Activated naive CD8-positive, alpha-beta T cell treated with anti-CD3 and anti-CD28 coated beads, Interleukin-2, amount 10 ng/mL, durations not matched to agents 7 days and 5 days (primary cell): ENCODE measurements around the gene PEX26. TPM values are rescaled to one million over a fixed set of nuclear protein-coding genes. Genes with fewer than 3 reads are reported as not detected.
A peak's percentile ranks its signal among the peaks of the same experiment; 100 is the strongest.
"Not testable (repeated sequence)": the region's sequence is repeated elsewhere in the genome, so short reads cannot be mapped to it uniquely, and the experiment has no call there.

Experiments used
- ATAC-seq: fragments of 150-1000 bp; cut with Tn5 transposase; one replicate; pipeline ENCODE4 v1.10.0; 2021; ENCODE audit warnings: low read depth, moderate library complexity
- POLR2A ChIA-PET: fragments of 350-600 bp; sonication (Branson Sonifier 250); formaldehyde crosslinking; loops from one replicate; lab custom pipeline; 2021; ENCODE audit warnings: antibody characterized with exemption; lab: Charles Lee
- DNase-seq: peaks from one replicate; pipeline ENCODE4 v3.0.0; 2021
- H3K27ac Mint-ChIP-seq: one replicate; pipeline ENCODE4 v1.8.0; 2022; ENCODE audit warnings: mild to moderate bottlenecking, mixed read lengths
- H3K27me3 Mint-ChIP-seq: one replicate; pipeline ENCODE4 v1.8.0; 2022; ENCODE audit warnings: mild to moderate bottlenecking, moderate library complexity, mixed read lengths
- H3K36me3 Mint-ChIP-seq: one replicate; pipeline ENCODE4 v1.8.0; 2021; ENCODE audit warnings: mild to moderate bottlenecking, mixed read lengths
- H3K4me1 Mint-ChIP-seq: one replicate; pipeline ENCODE4 v1.8.0; 2021; ENCODE audit warnings: mixed read lengths
- H3K4me3 Mint-ChIP-seq: one replicate; pipeline ENCODE4 v1.8.0; 2022; ENCODE audit warnings: mild to moderate bottlenecking, moderate library complexity, mixed read lengths
- H3K9me3 Mint-ChIP-seq: one replicate; pipeline ENCODE4 v1.8.0; 2021; ENCODE audit warnings: mixed read lengths
- total RNA-seq, 2 experiments: library from RNA; stranded (reverse); gene quantifications; one replicate each; pipeline ENCODE4 v1.2.3, GENCODE V29; 2021

The PEX26 gene
- total RNA-seq, 2 experiments from 2014 or later, result 36.0 to 37.2 TPM

DNA sequence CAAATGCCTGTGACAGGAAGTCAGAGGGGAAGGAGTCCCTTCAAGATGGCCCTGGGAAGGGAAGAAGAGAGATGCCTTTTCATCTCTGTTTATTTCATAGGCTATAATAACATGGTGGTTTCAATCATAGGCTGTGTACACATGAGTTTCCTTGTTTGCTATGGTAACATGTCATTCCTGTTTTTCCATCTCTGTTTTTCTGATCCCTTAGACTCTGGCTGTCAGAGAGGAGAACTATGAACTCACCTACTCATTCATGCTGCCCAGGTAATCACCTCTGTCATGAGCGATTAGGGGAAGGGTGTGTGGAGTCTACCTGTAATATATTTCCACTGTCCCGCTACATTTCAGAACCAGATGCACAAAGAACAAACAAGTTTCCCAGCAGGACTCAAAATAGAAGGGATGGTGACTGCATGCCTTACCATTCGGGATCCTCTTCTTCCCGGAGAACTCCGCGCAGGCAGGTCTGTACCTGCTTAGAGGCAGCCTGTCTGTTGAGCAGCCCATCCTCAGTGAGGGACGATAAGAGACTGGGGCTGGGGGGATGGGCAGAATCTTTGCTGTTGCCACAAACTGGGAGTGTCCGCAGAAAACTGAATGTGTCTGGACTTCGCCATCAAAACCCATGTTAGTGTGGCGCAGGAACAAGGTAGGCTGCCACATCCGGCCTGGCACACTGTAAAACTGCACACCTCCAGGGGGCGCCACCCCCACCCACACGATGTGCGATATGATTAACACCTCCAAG is 7.1 kb upstream of the PEX26 start:
- no peak for ATAC-seq
- POLR2A ChIA-PET, result no interaction called here
- Mint-ChIP-seq H3K4me3 (no peak overlapping the region), H3K27me3 (peaks cover 23% of the 10 kb centered on the region), H3K4me1 (peaks cover 4% of the 10 kb centered on the region), H3K36me3 (no peaks in the 10 kb centered on the region), H3K9me3 (no peaks in the 10 kb centered on the region), H3K27ac (no peak overlapping the region)
- DNase-seq, result no peak

DNA sequence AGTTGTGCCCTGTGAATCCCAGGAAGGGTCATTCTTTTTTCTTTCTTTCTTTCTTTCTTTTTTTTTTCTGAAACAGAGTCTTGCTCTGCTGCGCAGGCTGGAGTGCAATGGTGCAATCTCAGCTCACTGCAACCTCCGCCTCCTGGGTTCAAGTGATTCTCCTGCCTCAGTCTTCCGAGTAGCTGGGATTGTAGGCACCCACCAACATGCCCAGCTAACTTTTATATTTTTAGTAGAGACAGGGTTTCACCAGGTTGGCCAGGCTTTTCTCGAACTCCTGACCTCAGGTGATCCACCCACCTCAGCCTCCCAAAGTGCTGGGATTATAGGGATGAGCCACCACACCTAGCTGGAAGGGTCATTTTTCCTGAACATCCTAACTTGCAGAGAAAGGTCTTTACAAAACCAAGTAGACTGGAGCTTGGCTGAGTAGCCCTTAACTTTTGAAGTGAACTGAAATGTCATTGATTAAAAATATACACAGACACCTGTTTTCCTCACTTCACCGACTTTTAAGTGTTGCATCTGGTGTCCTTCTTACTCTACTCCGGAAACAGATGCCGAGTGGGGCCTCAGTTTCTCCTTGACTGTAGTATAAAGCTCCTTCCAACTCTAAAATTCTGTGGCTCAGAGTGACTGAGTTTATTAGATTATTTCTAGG is 6.4 kb upstream of the PEX26 start:
- DNase-seq, H3K4me1 Mint-ChIP-seq, H3K36me3 Mint-ChIP-seq, ATAC-seq, H3K9me3 Mint-ChIP-seq, H3K4me3 Mint-ChIP-seq, H3K27ac Mint-ChIP-seq, POLR2A ChIA-PET: not testable (repeated sequence)
- H3K27me3 Mint-ChIP-seq, result peaks cover 16% of the 10 kb centered on the region

DNA sequence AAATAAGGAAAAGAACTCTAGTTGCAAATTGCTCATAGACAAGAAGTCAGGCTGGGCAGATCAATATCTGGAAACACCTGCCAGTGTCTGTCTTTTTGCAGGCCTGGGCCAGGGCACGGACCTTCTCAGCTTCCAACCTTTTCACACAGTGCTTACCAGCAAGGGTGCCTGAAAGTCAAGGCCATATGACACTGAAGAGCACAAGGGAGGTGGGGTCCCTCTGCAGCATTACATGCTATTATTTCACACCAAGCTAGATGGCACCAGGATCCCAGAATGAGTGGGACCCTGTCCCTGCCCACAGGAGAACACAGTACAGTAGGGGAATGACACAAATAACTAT is 5.9 kb upstream of the PEX26 start:
- POLR2A ChIA-PET, result no interaction called here
- DNase-seq, result no peak
- H3K4me3 Mint-ChIP-seq, result no peak overlapping the region
- H3K9me3 Mint-ChIP-seq, result no peaks in the 10 kb centered on the region
- peaks cover 9% of the 10 kb centered on the region for H3K4me1 Mint-ChIP-seq
- no peak for ATAC-seq
- H3K36me3 Mint-ChIP-seq, result no peaks in the 10 kb centered on the region
- peaks cover 14% of the 10 kb centered on the region for H3K27me3 Mint-ChIP-seq
- H3K27ac Mint-ChIP-seq, result no peak overlapping the region

DNA sequence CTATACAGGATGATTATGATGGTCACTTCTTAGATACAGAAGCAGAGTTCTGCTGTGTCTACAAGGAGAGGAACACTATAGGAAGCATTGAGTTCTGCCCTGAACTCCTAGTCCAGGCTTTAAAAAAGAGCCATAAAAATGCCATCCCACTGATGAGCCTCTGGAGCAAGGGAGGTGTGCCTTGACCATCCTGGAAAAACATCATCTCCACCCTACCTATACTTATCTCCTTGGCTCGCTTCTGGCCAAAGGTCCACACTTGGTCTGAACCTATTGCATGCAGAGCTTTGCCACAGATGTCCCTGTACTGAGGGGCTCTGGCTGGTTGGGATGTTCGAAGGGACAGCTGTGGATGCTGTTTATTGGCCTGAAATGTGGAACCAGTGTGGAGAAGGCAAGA is 4.3 kb upstream of the PEX26 start:
- ATAC-seq (no peak), DNase-seq (no peak)
- no peak overlapping the region for H3K4me3 Mint-ChIP-seq
- H3K9me3 Mint-ChIP-seq, result no peaks in the 10 kb centered on the region
- no peak overlapping the region for H3K27ac Mint-ChIP-seq
- peaks cover 10% of the 10 kb centered on the region for H3K27me3 Mint-ChIP-seq
- H3K36me3 Mint-ChIP-seq, result peaks cover 3% of the 10 kb centered on the region
- POLR2A ChIA-PET, result no interaction called here
- H3K4me1 Mint-ChIP-seq, result peaks cover 14% of the 10 kb centered on the region

DNA sequence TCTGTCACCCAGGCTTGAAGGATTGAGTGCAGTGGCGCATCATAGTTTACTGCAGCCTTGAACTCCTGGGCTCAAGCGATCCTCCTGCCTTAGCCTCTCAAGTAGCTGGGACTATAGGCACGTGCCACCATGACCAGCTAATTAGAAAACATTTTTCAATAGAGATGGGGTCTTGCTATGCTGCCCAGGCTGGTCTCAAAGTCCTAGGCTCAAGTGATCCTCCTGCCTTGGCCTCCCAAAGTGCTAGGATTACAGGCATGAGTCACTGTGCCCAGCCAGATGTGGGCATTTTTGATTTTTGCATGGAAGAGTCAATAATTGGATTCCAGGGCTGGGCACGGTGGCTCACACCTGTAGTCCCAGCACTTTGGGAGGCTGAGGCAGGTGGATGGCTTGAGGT is 3.9 kb upstream of the PEX26 start:
- H3K4me1 Mint-ChIP-seq, result peaks cover 18% of the 10 kb centered on the region
- ATAC-seq, H3K9me3 Mint-ChIP-seq, DNase-seq, H3K27ac Mint-ChIP-seq, H3K4me3 Mint-ChIP-seq, POLR2A ChIA-PET, H3K36me3 Mint-ChIP-seq, H3K27me3 Mint-ChIP-seq: not testable (repeated sequence)

DNA sequence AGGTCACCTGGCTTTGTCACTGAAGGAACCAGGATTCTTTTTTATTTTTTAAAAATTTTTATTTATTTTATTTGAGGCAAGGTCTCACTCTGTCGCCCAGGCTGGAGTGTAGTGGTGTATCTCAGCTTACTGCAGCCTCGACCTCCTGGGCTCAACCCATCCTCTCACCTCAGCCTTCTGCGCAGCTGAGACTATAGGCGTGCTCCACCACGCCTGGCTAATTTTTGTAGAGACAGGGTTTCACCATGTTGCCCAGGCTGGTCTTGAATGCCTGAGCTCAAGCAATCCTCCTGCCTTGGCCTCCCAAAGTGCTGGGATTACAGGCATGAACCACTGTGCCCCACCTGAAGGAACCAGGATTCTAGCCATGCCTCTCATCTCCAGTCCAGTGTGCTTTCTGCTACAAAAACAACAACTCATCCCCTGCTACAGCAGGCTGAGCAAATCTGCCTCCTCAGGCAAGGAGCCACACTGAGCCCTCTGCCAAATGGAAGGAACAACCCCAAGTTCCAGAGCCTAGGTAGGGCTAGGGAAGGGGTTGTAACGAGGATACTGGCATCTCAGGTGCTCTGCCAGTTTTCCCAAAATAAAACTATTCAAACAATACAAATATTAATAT is 2.6 kb upstream of the PEX26 start:
- Mint-ChIP-seq H3K9me3 (no peaks in the 10 kb centered on the region), H3K4me3 (no peak overlapping the region), H3K27me3 (no peaks in the 10 kb centered on the region), H3K36me3 (peaks cover 8% of the 10 kb centered on the region), H3K27ac (no peak overlapping the region), H3K4me1 (peaks cover 29% of the 10 kb centered on the region)
- DNase-seq (no peak), ATAC-seq (no peak)
- POLR2A ChIA-PET, result interaction anchor here (1.1 to 1.3 kb wide), 2 partner anchors 75 to 903 kb away, joined by 3 read pairs; no protein-coding TSS in a partner anchor

DNA sequence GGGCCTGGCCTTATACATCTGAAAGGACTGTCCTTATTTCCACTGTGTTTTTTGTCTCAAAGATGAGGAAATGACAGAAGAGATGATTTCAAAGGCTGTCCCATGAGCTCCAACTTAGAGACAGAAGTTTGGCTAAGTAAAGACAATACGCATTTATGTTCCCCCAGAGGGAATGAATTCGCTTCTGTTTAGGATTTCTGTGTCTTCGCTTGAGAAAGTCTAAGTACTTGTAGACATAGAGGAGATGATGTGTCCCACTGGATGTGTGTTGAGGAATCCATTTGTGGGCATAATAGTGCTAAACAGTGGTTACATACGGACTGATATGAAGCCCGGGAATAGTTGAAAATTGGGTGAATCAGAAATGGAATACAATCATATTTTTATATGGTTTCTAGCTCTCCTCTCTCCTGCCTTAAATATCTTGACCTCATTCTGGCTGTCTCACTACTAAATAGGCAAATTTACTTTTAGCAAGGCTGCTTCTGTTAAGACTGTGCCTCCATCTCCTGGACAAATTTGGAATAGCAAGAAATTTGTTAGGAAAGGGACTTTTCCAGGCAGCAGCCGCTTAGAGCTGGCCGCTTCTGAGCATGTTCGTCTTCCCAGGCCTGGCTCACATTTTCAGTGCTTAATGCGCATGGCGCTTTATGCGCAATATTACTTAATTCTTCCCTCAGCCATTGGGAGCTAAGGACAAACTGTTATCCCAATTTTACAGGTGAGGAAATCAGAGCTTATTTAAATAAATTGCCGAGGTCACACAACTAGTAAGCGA is 1.9 kb upstream of the PEX26 start:
- Mint-ChIP-seq H3K9me3 (no peaks in the 10 kb centered on the region), H3K36me3 (peaks cover 13% of the 10 kb centered on the region), H3K4me1 (peaks cover 29% of the 10 kb centered on the region), H3K27me3 (no peaks in the 10 kb centered on the region), H3K27ac (no peak overlapping the region), H3K4me3 (peak overlapping the region; percentile 36)
- POLR2A ChIA-PET, result interaction anchor here (1.0 to 4.1 kb wide), 6 partner anchors 75 to 904 kb away, joined by 3 to 70 read pairs (median 3); partner anchors contain the start of gene USP18
- ATAC-seq, result no peak
- no peak for DNase-seq

DNA sequence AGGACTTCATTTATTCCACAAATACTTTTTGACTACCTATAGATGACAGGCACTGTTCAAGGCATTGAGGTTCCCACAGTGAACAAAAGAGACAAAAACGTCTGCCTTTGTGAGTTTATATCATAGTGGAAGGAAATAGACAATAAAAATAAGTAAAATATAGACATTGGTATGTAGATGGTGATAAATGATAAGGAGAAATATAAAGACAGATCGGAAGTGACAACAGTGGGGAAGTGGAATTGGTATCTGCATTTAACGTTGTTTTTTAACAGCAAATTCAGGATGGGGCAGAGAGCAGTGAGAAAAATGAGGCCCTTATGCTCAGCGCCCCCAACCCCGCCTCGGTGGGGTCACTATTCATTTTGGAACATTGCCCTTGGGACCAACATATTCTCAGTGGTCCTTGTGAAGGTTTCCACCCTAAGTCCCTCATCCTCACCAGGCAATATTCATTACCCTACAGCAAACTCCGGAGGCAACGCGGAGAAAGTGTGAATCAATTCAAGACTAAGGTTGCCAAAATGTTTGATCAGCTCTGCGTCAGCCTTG is 627 bp upstream of the PEX26 start:
- POLR2A ChIA-PET, result interaction anchor here (0.8 to 4.1 kb wide), 17 partner anchors 11 to 438 kb away, joined by 3 to 70 read pairs (median 4); partner anchors contain the start of genes BCL2L13 and USP18
- H3K4me3 Mint-ChIP-seq, result peak overlapping the region; percentile 98
- peak overlapping the region; percentile 99 for H3K27ac Mint-ChIP-seq
- no peak for ATAC-seq
- H3K27me3 Mint-ChIP-seq, result no peaks in the 10 kb centered on the region
- no peaks in the 10 kb centered on the region for H3K9me3 Mint-ChIP-seq
- no peak for DNase-seq
- peaks cover 39% of the 10 kb centered on the region for H3K4me1 Mint-ChIP-seq
- peaks cover 22% of the 10 kb centered on the region for H3K36me3 Mint-ChIP-seq

DNA sequence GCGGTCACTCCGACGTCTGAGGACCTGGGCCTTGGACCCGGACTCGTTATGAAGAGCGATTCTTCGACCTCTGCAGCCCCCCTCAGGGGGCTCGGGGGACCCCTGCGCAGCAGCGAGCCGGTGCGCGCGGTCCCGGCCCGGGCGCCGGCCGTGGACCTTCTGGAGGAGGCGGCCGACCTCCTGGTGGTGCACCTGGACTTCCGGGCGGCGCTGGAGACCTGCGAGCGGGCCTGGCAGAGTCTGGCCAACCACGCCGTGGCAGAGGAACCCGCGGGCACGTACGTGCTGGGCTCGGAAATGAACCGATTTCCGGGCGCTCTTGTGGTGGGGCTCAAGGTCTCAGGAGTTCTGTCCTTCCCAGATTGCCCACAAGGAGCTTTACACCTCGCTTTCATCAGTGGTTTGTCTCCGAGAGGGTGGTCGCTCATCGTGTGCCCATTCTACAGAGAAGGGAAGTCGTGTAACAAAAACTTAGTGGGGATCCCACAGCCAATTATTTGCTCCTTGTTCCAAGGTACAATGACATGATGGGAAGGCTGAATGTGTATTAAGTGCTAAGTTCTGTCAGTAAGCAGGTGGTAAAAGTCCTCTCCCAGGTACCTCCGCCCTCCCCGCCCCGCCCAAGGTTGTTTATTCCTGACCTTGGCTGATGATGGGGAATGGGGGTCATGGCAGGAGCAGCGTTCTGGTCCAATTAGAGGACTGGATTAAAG is 695 bp downstream of the PEX26 start:
- Mint-ChIP-seq H3K9me3 (no peaks in the 10 kb centered on the region), H3K36me3 (peaks cover 29% of the 10 kb centered on the region), H3K4me3 (peak overlapping the region; percentile 98), H3K27me3 (no peaks in the 10 kb centered on the region), H3K27ac (peak overlapping the region; percentile 99), H3K4me1 (peaks cover 45% of the 10 kb centered on the region)
- DNase-seq (peak; percentile 61), ATAC-seq (peak; percentile 10)
- POLR2A ChIA-PET, result interaction anchor here (0.5 to 4.1 kb wide), 12 partner anchors 9 to 440 kb away, joined by 3 to 70 read pairs (median 4); partner anchors contain the start of genes BCL2L13 and USP18

DNA sequence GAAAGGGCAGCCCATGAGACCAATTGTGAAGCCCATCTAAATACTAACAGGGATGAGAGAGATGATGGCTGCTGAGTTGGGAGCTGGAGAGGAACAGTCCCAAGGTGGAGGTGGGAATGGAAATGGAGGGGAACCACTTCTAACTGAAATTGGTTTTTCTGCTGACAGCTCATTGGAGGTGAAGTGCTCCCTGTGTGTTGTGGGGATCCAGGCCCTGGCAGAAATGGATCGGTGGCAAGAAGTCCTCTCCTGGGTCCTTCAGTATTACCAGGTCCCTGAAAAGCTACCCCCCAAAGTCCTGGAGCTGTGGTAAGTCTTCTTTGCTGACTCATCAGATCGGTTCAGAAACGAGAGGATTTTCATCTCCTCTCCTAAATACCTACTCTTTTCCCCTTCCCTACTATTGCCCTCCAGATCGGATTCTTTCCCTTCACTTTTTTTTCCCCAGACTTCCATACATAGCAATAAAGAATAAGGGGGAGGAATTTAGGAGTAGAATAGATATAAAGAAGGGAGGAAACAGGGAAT is 2.0 kb downstream of the PEX26 start:
- Mint-ChIP-seq H3K9me3 (no peaks in the 10 kb centered on the region), H3K36me3 (peaks cover 30% of the 10 kb centered on the region), H3K27ac (no peak overlapping the region), H3K4me1 (peaks cover 45% of the 10 kb centered on the region), H3K27me3 (no peaks in the 10 kb centered on the region), H3K4me3 (peak overlapping the region; percentile 9)
- POLR2A ChIA-PET, result interaction anchor here (0.5 to 4.1 kb wide), 3 partner anchors 38 to 294 kb away, joined by 3 to 70 read pairs (median 4); partner anchors contain the start of gene USP18
- no peak for ATAC-seq
- no peak for DNase-seq

DNA sequence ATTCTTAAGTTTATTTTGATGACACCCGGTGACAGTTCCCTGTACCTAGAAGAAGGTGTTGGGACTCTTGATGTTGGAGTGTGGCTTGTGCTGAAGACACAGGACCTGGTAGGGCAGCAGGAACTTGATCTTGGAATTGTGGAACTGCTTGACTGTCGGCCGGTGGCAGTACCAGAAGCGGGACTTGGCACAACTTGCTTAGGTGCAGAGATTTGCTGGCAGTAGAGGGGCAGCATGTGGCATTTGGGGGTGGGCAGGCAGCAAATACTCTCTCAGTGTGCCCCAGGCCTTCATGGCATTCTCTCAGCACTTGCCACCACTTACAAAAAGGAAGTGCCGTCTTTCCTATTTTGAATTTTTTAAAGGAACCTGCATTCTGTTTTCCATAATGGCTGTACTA is 3.6 kb downstream of the PEX26 start:
- no peak for DNase-seq
- H3K27ac Mint-ChIP-seq, result no peak overlapping the region
- no peaks in the 10 kb centered on the region for H3K9me3 Mint-ChIP-seq
- POLR2A ChIA-PET, result no interaction called here
- no peaks in the 10 kb centered on the region for H3K27me3 Mint-ChIP-seq
- H3K36me3 Mint-ChIP-seq, result peaks cover 32% of the 10 kb centered on the region
- no peak for ATAC-seq
- peaks cover 39% of the 10 kb centered on the region for H3K4me1 Mint-ChIP-seq
- H3K4me3 Mint-ChIP-seq, result no peak overlapping the region

DNA sequence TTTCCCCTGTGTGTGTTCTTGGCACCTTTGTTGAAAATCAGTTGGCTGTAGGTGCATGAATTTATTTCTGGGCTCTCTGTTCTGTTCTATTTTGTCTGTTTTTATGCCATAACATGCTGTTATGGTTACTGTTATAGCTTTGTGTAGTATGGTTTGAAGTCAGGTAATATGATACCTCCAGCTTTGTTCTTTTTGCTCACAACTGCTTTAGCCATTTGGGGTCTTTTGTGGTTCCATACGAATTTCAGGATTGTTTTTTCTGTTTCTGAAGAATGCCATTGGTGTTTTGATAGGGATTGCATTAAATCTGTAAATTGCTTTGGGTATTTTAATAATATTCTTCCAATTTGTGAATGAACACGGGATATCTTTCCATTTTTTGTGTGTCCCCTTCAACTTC is 4.7 kb downstream of the PEX26 start:
- peak overlapping the region; percentile 55 for H3K27ac Mint-ChIP-seq
- no peaks in the 10 kb centered on the region for H3K27me3 Mint-ChIP-seq
- no peak overlapping the region for H3K4me3 Mint-ChIP-seq
- ATAC-seq, result no peak
- POLR2A ChIA-PET, result no interaction called here
- H3K4me1 Mint-ChIP-seq, result peaks cover 34% of the 10 kb centered on the region
- DNase-seq, result no peak
- peaks cover 32% of the 10 kb centered on the region for H3K36me3 Mint-ChIP-seq
- H3K9me3 Mint-ChIP-seq, result no peaks in the 10 kb centered on the region
